HepG2 (cell line): ENCODE measurements around the gene RPA1. TPM values are rescaled to one million over a fixed set of nuclear protein-coding genes. Genes with fewer than 3 reads are reported as not detected.

Source experiments
- BCL6 ChIP-seq: IDR thresholded peaks from 2 replicates; pipeline ENCODE4 v1.6.1; 2016; ENCODE audit warnings: missing genetic modification reagents, missing compliant biosample characterization
- CCAR2 ChIP-seq: fragments of 200-400 bp; formaldehyde crosslinking; optimal IDR thresholded peaks from 2 replicates; pipeline ENCODE3; 2018; ENCODE audit warnings: low read depth, mild to moderate bottlenecking, low read length, moderate library complexity
- GABPA ChIP-seq, 2 experiments: IDR thresholded peaks; 2 replicates each; pipeline ENCODE4 v1.6.1; 2011 to 2016; ENCODE audit warnings: low read depth in 2 of 2, low read length in 1 of 2, missing biosample characterization in 1 of 2, missing genetic modification characterization in 1 of 2
- HES4 ChIP-seq: sonication (generic); formaldehyde crosslinking; IDR thresholded peaks from 2 replicates; pipeline ENCODE4 v1.9.0; 2021; ENCODE audit warnings: mild to moderate bottlenecking, missing genetic modification reagents, borderline replicate concordance
- HNF4G ChIP-seq, 2 experiments: sonication (generic) in 1 of 2; formaldehyde crosslinking in 1 of 2; IDR thresholded peaks; 2 replicates each; pipeline versions ENCODE4 v1.4.0 to v1.6.1; 2011 to 2020; ENCODE audit warnings: borderline replicate concordance in 2 of 2, low read depth in 2 of 2, mild to moderate bottlenecking in 2 of 2, low read length in 1 of 2, missing genetic modification reagents in 1 of 2, moderate library complexity in 1 of 2
- PPARG ChIP-seq: conservative IDR thresholded peaks from 2 replicates; pipeline ENCODE4 v1.6.1; 2016; ENCODE audit warnings: missing biosample characterization, missing genetic modification reagents
- RAD21 ChIP-seq: fragments of 450-650 bp; formaldehyde crosslinking; IDR thresholded peaks from 2 replicates; pipeline ENCODE4 v1.5.0; 2020; ENCODE audit warnings: mild to moderate bottlenecking
- RBM39 ChIP-seq: fragments of 200-400 bp; formaldehyde crosslinking; IDR thresholded peaks from one replicate; pipeline ENCODE4 v1.6.1; 2018; ENCODE audit warnings: antibody characterized with exemption, mild to moderate bottlenecking, low read depth, low read length; ENCODE audit not compliant: poor library complexity, severe bottlenecking
- SMAD3 ChIP-seq: sonication (generic); formaldehyde crosslinking; IDR thresholded peaks from 2 replicates; pipeline ENCODE4 v1.4.0; 2020; ENCODE audit warnings: missing genetic modification reagents
- SYNCRIP ChIP-seq: fragments of 200-400 bp; formaldehyde crosslinking; IDR thresholded peaks from 2 replicates; pipeline ENCODE4 v1.6.1; 2018; ENCODE audit warnings: mild to moderate bottlenecking, low read depth, low read length; ENCODE audit not compliant: insufficient read depth
- TBX3 ChIP-seq: fragments of 450-650 bp; IDR thresholded peaks from 2 replicates; pipeline ENCODE4 v1.6.1; 2017; ENCODE audit warnings: antibody characterized with exemption, mild to moderate bottlenecking, inconsistent platforms, borderline replicate concordance
- ZNF562 ChIP-seq: sonication (generic); formaldehyde crosslinking; IDR thresholded peaks from 2 replicates; pipeline ENCODE4 v1.8.0; 2022; ENCODE audit warnings: missing genetic modification reagents, borderline replicate concordance
- ZNF605 ChIP-seq: sonication (generic); formaldehyde crosslinking; IDR thresholded peaks from 2 replicates; pipeline ENCODE4 v1.8.0; 2022; ENCODE audit warnings: mild to moderate bottlenecking, missing genetic modification reagents
- ZNF607 ChIP-seq: sonication (generic); formaldehyde crosslinking; IDR thresholded peaks from 2 replicates; pipeline ENCODE4 v1.5.1; 2020; ENCODE audit warnings: missing genetic modification reagents, mild to moderate bottlenecking, borderline replicate concordance
- ZNF891 ChIP-seq: sonication (generic); formaldehyde crosslinking; IDR thresholded peaks from 2 replicates; pipeline ENCODE4 v1.5.0; 2020; ENCODE audit warnings: mild to moderate bottlenecking, missing genetic modification reagents
- polyA plus RNA-seq, 8 experiments: library from polyadenylated mRNA; depleted of rRNA in 3 of 8; stranded (reverse) in 7 of 8; unstranded in 1 of 8; fragments of >200 nt; fragmentation: Illumina TruSeq in 4 of 8; extraction: Trizol in 4 of 8; gene quantifications; 2 replicates each; pipeline versions ENCODE4 v1.2.1 to v1.2.3, GENCODE V29; 2011 to 2016; ENCODE audit warnings: low read depth in 4 of 8, missing spikeins in 1 of 8, mixed read lengths in 1 of 8; ENCODE audit not compliant: insufficient read depth in 1 of 8
- total RNA-seq, 5 experiments: library from RNA; depleted of rRNA; stranded (reverse); fragments of >200 nt; fragmentation: Illumina TruSeq; extraction: Trizol; gene quantifications; 2 replicates each; pipeline ENCODE4 v1.2.3, GENCODE V29; 2016; ENCODE audit warnings: low read depth in 1 of 5
- TF ChIP-seq, protein P1 (sequence below): sonication (generic); formaldehyde crosslinking; IDR thresholded peaks from 2 replicates; pipeline ENCODE4 v1.8.0; 2022; ENCODE audit warnings: mild to moderate bottlenecking, missing genetic modification reagents, moderate library complexity
- TF ChIP-seq, protein P2 (sequence below), 2 experiments: sonication (generic) in 1 of 2; formaldehyde crosslinking in 1 of 2; IDR thresholded peaks; 2 replicates each; pipeline versions ENCODE4 v1.6.1 to v1.9.0; 2014 to 2022; ENCODE audit warnings: antibody characterized with exemption in 1 of 2, borderline replicate concordance in 1 of 2, inconsistent platforms in 1 of 2, low read depth in 1 of 2, missing genetic modification reagents in 1 of 2
- TF ChIP-seq, protein P3 (sequence below): sonication (generic); formaldehyde crosslinking; IDR thresholded peaks from 2 replicates; pipeline ENCODE4 v1.8.1; 2023; ENCODE audit warnings: missing genetic modification reagents, mild to moderate bottlenecking, borderline replicate concordance
- TF ChIP-seq, protein P4 (sequence below): IDR thresholded peaks from 2 replicates; pipeline ENCODE4 v1.6.1; 2018; ENCODE audit warnings: missing genetic modification reagents, mild to moderate bottlenecking, missing compliant biosample characterization
- TF ChIP-seq, protein P5 (sequence below): sonication (generic); formaldehyde crosslinking; IDR thresholded peaks from 2 replicates; pipeline ENCODE4 v1.5.0; 2020; ENCODE audit warnings: missing genetic modification reagents, mild to moderate bottlenecking, borderline replicate concordance

RPA1 gene
- total and polyA plus RNA-seq, 2 of the 13 experiments (the other 11 are each of a cell fraction or from before 2014, with no cell fraction given) = 13.9 to 37.6 TPM

DNA sequence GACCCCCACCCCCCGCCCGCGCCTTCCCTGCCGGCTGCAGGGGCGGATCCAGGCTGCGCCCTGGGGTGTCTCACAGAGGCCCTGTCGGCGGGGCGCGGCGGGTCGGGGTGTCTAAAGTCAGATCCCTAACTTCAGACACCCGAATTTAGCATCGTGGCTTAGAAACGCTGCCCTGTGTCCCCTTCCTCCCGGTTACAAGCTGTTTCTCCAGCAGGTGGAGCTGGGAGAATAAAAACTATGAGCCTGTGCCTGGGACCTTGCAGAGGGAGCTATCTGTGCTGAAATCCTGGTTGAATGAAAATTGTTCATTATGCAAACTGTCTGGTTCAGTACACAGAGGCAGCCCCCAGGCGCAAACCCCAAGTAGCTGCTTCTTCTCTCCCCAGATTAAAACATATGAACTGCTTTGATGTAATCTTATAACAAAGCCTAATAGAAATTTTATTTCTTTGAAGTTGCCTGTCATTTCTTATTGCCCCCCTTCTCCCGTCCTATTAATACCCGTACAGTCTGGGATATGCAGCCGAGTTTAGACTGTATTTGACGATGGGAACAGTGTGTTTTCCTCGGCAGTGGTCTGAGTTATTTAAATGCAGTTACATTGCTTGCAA, 79.0 kb downstream of the RPA1 start (continued):
- no peak for TF ChIP-seq ZNF607
- TF ChIP-seq ZNF891 (CRISPR knock-in tag) = no peak
- TF ChIP-seq, protein P1, sequence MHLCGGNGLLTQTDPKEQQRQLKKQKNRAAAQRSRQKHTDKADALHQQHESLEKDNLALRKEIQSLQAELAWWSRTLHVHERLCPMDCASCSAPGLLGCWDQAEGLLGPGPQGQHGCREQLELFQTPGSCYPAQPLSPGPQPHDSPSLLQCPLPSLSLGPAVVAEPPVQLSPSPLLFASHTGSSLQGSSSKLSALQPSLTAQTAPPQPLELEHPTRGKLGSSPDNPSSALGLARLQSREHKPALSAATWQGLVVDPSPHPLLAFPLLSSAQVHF (CRISPR knock-in tag) = no peak
- TF ChIP-seq HES4 (CRISPR knock-in tag) = no peak
- TF ChIP-seq TBX3 = no peak
- TF ChIP-seq GABPA (IDR thresholded peaks at IDR 0.05; ENCODE audit: low read depth, low read length) = no peak
- no peak for TF ChIP-seq GABPA (CRISPR knock-in tag; IDR thresholded peaks at IDR 0.05; ENCODE audit: low read depth)
- TF ChIP-seq ZNF605 (CRISPR knock-in tag) = no peak
- 0 out of 2 replicates have a peak, but pooled peaks have one; percentile 15 for TF ChIP-seq BCL6 (CRISPR knock-in tag)
- TF ChIP-seq CCAR2 = no peak
- TF ChIP-seq, protein P2, sequence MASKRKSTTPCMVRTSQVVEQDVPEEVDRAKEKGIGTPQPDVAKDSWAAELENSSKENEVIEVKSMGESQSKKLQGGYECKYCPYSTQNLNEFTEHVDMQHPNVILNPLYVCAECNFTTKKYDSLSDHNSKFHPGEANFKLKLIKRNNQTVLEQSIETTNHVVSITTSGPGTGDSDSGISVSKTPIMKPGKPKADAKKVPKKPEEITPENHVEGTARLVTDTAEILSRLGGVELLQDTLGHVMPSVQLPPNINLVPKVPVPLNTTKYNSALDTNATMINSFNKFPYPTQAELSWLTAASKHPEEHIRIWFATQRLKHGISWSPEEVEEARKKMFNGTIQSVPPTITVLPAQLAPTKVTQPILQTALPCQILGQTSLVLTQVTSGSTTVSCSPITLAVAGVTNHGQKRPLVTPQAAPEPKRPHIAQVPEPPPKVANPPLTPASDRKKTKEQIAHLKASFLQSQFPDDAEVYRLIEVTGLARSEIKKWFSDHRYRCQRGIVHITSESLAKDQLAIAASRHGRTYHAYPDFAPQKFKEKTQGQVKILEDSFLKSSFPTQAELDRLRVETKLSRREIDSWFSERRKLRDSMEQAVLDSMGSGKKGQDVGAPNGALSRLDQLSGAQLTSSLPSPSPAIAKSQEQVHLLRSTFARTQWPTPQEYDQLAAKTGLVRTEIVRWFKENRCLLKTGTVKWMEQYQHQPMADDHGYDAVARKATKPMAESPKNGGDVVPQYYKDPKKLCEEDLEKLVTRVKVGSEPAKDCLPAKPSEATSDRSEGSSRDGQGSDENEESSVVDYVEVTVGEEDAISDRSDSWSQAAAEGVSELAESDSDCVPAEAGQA (IDR thresholded peaks at IDR 0.05; ENCODE audit: low read depth) = no peak
- TF ChIP-seq, protein P2 (CRISPR knock-in tag; IDR thresholded peaks at IDR 0.05; ENCODE audit: borderline replicate concordance) = no peak
- TF ChIP-seq, protein P3, sequence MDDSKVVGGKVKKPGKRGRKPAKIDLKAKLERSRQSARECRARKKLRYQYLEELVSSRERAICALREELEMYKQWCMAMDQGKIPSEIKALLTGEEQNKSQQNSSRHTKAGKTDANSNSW = no peak
- TF ChIP-seq SYNCRIP = no peak
- TF ChIP-seq, protein P4, sequence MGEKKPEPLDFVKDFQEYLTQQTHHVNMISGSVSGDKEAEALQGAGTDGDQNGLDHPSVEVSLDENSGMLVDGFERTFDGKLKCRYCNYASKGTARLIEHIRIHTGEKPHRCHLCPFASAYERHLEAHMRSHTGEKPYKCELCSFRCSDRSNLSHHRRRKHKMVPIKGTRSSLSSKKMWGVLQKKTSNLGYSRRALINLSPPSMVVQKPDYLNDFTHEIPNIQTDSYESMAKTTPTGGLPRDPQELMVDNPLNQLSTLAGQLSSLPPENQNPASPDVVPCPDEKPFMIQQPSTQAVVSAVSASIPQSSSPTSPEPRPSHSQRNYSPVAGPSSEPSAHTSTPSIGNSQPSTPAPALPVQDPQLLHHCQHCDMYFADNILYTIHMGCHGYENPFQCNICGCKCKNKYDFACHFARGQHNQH (CRISPR knock-in tag) = no peak
- TF ChIP-seq ZNF562 (CRISPR knock-in tag) = no peak
- no peak for TF ChIP-seq HNF4G (IDR thresholded peaks at IDR 0.05; ENCODE audit: borderline replicate concordance, low read depth, low read length)
- TF ChIP-seq HNF4G (CRISPR knock-in tag; IDR thresholded peaks at IDR 0.05; ENCODE audit: borderline replicate concordance, low read depth) = no peak
- 0 out of 2 replicates have a peak, but pooled peaks have one; percentile 18 for TF ChIP-seq PPARG (CRISPR knock-in tag)
- TF ChIP-seq SMAD3 (CRISPR knock-in tag) = no peak
- TF ChIP-seq, protein P5, sequence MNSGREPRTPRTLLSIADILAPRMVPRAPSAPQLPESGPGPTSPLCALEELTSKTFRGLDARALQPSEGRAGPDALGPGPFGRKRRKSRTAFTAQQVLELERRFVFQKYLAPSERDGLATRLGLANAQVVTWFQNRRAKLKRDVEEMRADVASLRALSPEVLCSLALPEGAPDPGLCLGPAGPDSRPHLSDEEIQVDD (CRISPR knock-in tag) = no peak
- no peak for TF ChIP-seq RBM39
- peak; percentile 83 for TF ChIP-seq RAD21
